BJ (cell line): ENCODE results near the gene TENT4A. TPM values are rescaled to one million over a fixed set of nuclear protein-coding genes. Genes with fewer than 3 reads are reported as not detected.
A peak's percentile ranks its signal among the peaks of the same experiment; 100 is the strongest.

ENCODE experiments used
- CTCF ChIA-PET: fragments of 350-600 bp; formaldehyde crosslinking; extraction: SDS; loops from one replicate; lab custom pipeline; 2021; ENCODE audit warnings: antibody characterized with exemption, inconsistent platforms; lab: Yijun Ruan, JAX
- POLR2A ChIA-PET: fragments of 300-600 bp; sonication (Branson Sonifier 250); formaldehyde crosslinking; extraction: SDS; loops from one replicate; lab custom pipeline; 2021; ENCODE audit warnings: antibody characterized with exemption; lab: Charles Lee
- DNase-seq: peaks from one replicate; pipeline ENCODE4 v3.0.0-alpha.2; 2011; ENCODE audit warnings: low read depth
- H3K27me3 ChIP-seq: 2 replicates; pipeline ENCODE4 v1.6.0; 2011; ENCODE audit warnings: low read length; ENCODE audit not compliant: control insufficient read depth, insufficient read depth
- H3K36me3 ChIP-seq: 2 replicates; pipeline ENCODE4 v1.5.1; 2011; ENCODE audit warnings: low read length; ENCODE audit not compliant: control insufficient read depth, insufficient read depth
- H3K4me3 ChIP-seq: 2 replicates; pipeline ENCODE4 v1.5.1; 2011; ENCODE audit warnings: low read depth, mild to moderate bottlenecking, control low read depth, low read length
- polyA plus RNA-seq: library from polyadenylated mRNA; depleted of rRNA; stranded (reverse); fragments of >200 nt; gene quantifications from 2 replicates; pipeline ENCODE4 v1.2.3, GENCODE V29; 2011
- TF ChIP-seq, protein P1 (sequence below): IDR thresholded peaks from 2 replicates; pipeline ENCODE4 v1.5.1; 2011; ENCODE audit warnings: low read depth, mild to moderate bottlenecking, control low read depth, inconsistent platforms, low read length, moderate library complexity; ENCODE audit not compliant: insufficient read depth

Gene TENT4A
- polyA plus RNA-seq, 1 experiment = 4.0 TPM

DNA sequence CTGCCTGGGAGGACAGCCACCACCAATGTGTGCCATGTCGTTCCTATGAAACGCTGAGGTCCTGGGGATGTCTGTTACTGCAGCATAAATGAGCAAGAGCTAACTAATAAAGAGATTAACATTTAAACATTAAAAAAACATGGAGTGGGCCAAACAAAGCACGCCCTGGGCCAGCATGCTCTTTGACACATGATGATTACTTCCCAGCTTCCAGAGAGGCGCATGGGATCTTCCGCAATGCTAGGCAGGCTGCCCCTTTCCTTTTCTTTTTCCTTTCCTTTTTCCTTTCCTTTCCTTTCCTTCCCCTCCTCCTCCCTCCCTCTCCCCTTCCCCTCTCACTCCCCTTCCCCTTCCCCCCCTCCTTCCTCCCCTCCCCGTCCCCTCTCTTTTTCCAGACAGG is 10.6 kb upstream of the TENT4A start:
- TF ChIP-seq, protein P1, sequence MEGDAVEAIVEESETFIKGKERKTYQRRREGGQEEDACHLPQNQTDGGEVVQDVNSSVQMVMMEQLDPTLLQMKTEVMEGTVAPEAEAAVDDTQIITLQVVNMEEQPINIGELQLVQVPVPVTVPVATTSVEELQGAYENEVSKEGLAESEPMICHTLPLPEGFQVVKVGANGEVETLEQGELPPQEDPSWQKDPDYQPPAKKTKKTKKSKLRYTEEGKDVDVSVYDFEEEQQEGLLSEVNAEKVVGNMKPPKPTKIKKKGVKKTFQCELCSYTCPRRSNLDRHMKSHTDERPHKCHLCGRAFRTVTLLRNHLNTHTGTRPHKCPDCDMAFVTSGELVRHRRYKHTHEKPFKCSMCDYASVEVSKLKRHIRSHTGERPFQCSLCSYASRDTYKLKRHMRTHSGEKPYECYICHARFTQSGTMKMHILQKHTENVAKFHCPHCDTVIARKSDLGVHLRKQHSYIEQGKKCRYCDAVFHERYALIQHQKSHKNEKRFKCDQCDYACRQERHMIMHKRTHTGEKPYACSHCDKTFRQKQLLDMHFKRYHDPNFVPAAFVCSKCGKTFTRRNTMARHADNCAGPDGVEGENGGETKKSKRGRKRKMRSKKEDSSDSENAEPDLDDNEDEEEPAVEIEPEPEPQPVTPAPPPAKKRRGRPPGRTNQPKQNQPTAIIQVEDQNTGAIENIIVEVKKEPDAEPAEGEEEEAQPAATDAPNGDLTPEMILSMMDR = no peak
- CTCF ChIA-PET = interaction anchor here (0.6 to 1.9 kb wide), 2 partner anchors 9 to 15 kb away, joined by 3 to 4 read pairs; no protein-coding TSS in a partner anchor
- DNase-seq = no peak
- no peaks in the 10 kb centered on the region; the same call in 1 of the 2 replicates for H3K27me3 ChIP-seq
- no peak overlapping the region for H3K4me3 ChIP-seq
- H3K36me3 ChIP-seq = no peaks in the 10 kb centered on the region
- POLR2A ChIA-PET = no interaction called here

DNA sequence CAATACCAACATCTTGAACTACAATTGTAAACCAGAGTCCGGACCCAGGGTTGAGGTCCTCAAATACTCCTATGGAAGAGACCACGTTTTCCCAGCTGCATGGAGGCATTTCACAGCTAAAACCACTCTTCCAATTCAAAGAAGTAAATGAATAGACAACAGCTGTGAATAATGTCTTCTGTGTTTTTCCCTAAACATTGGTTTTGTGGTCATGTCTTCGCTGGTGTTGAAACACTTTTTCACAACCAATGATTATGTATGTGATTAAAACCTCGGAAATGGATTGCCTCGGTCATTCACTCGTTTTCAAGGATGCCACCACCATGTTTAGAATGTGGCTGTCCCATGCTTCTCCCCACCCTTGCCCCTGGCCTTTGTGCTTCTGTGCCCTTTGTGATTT is 9.4 kb upstream of the TENT4A start:
- Histone ChIP-seq H3K27me3 (no peaks in the 10 kb centered on the region; the same call in 1 of the 2 replicates), H3K36me3 (no peaks in the 10 kb centered on the region), H3K4me3 (no peak overlapping the region)
- no peak for DNase-seq
- ChIA-PET POLR2A (no interaction called here), CTCF (interaction anchor here (1.9 kb wide), 1 partner anchor 16 kb away, joined by 4 read pairs; no protein-coding TSS in a partner anchor)
- TF ChIP-seq, protein P1 = no peak

DNA sequence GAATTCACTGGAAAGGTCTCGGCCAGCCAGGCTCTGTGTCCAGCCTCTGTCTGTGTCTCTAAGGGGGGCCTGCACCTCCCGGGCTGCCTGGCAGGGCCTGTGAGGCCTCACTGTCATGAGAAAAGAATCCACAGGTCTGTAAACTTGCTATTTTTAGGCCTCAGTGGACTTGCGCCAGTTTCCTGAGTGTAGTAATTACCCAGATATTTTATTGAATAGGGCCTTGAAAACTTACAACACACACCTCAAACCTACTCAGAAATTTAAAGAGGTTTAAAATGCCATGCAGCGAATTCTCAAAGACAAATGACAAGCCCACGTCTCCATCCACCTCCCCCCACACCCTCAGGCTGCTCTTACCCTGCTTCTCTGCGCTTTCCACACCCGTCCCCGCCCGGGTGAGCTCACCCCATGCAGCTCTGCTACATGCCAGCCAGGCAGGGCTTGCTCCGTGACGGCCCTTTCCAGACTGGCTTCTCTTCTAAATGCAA is 8.8 kb upstream of the TENT4A start:
- TF ChIP-seq, protein P1 = no peak
- peak; percentile 80 for DNase-seq
- Histone ChIP-seq H3K4me3 (no peak overlapping the region), H3K36me3 (no peaks in the 10 kb centered on the region), H3K27me3 (no peaks in the 10 kb centered on the region; the same call in 1 of the 2 replicates)
- ChIA-PET CTCF (interaction anchor here (1.3 to 1.9 kb wide), 2 partner anchors 17 to 41 kb away, joined by 3 to 4 read pairs; no protein-coding TSS in a partner anchor), POLR2A (no interaction called here)

DNA sequence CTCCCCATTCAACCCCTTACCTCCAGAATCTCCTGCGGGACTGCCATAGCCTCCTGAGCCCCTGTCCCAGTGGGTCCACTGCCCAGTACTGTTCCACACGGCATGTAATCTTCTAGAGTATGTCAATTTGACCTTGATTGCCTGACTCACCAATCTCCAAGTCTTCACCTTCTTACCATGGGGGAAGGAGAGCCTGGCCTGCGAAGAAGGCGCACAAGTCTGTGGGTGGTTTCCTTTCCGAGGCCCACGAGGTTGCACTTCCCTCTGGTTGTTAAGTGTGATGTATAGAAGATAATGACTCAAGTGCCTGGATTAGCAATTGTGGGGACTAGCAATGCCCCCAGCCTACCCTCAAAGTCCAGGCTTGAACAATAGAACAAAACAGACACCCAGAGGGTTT is 8.1 kb upstream of the TENT4A start:
- Histone ChIP-seq H3K4me3 (no peak overlapping the region), H3K27me3 (no peaks in the 10 kb centered on the region), H3K36me3 (no peaks in the 10 kb centered on the region)
- TF ChIP-seq, protein P1 = no peak
- DNase-seq = no peak
- ChIA-PET POLR2A (no interaction called here), CTCF (interaction anchor here (0.6 to 1.3 kb wide), 2 partner anchors 40 to 287 kb away, joined by 3 read pairs; no protein-coding TSS in a partner anchor)

DNA sequence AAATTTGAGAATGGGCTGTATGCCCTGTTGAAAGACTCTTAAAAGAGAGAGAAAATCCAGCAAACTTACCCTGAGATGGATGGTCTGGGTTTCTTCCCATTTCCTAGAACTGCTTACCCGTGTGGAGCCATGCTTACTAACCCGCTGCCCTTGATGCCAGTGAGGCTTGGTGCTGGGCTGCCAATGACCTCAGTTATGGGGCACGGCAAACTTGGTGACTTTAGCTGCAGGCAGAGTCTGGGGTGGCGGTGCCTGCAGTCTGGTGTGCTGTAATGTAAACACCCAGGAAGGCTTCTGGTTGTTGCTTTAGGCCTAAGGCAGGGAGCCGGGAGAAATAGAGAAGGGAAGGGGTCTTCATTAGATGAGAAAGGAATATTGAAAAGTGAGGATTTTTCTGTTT is 7.3 kb upstream of the TENT4A start:
- no peaks in the 10 kb centered on the region for H3K27me3 ChIP-seq
- no peak for DNase-seq
- ChIA-PET CTCF (interaction anchor here (0.6 kb wide), 1 partner anchor 70 kb away, joined by 3 read pairs; no protein-coding TSS in a partner anchor), POLR2A (no interaction called here)
- H3K36me3 ChIP-seq = no peaks in the 10 kb centered on the region
- no peak overlapping the region for H3K4me3 ChIP-seq
- TF ChIP-seq, protein P1 = no peak
